GM19324 (cell line): ENCODE results near the gene ALDH18A1.

Experiments
- ATAC-seq: cut with Tn5 transposase; IDR thresholded peaks from one replicate; pipeline ENCODE4 v1.9.1; 2021; ENCODE audit warnings: mild to moderate bottlenecking, moderate library complexity; ENCODE audit not compliant: unreplicated experiment, low FRiP score

Gene ALDH18A1

DNA sequence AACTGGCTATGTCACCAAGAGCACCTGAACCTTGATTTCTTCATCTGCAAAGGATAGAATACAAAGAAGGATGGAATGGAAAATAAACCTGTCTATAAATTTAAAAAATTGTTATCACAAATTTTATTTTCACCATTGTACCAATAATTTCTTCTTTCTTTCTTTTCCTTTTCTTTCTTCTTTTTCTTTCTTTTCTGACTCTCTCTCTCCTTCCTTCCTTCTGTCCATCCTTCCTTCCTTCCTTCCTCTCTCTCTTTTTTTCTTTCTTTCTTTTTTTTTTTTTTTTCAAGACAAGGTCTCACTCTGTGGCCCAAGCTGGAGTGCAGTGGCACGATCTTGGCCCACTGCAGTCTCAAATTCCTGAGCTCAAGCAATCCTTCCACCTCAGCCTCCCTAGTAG, 58.7 kb downstream of the ALDH18A1 start:
- ATAC-seq, result no peak

GRCh38 chr10:95588025-95588424, 68.5 kb downstream of the ALDH18A1 start:
- ATAC-seq, result no peak

GRCh38 chr10:95579835-95580535, 76.5 kb downstream of the ALDH18A1 start:
- ATAC-seq, result no peak

- ATAC-seq, result no peak
Measured at GRCh38 chr10:95579292-95579691, 77.2 kb downstream of the ALDH18A1 start.

DNA sequence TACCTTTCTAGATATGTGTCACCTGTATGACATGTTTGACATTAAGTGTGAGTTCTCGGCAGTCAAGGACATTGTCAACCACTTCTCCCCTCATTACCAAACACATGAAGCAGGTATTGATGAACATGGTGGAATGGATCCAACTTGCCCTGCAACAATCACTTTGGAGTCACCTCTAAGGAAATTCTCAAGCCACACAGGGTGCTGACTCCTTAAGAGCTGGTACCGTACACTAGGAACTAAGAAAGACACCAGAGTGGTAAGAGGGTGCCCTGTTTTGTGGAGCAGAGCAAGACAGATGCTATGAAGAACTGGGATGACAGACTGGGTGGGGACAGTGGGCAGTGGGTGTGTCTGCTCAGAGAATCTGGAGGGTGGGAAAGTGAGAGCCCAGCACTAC, 77.9 kb downstream of the ALDH18A1 start:
- no peak for ATAC-seq

- no peak for ATAC-seq
Measured at GRCh38 chr10:95574649-95575365, 81.7 kb downstream of the ALDH18A1 start.

DNA sequence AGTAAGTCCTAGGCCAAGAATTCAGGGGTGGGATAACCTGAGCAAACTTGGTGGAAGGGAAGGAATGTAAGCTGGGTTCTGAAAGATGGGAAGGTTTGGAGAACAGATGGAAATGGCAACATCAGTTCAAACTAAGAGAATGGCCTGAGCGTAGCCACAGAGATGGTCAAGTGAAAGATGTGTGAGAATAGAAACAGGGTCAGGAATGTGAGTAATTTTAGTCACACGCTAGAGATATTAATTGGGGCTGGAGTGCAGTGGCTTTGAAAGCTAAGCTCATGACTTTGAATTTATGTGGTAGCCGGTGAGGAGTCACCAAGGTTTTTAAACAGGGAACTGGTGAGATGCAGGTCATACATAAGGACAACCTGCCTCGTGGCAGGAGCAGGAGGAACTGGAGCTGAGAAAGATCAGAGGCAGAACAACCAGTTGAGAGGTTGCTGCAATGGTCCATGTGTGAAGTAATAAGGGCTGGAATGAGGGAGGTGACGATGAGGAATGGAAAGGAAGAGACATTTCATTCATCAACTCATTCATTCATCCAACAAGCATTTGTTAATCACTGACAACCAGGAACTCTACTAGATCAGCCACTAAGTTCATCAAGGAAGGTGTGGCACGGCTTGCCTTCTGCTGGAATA, 82.4 kb downstream of the ALDH18A1 start:
- ATAC-seq, result no peak

- no peak for ATAC-seq
Measured at GRCh38 chr10:95573527-95573926, 83.0 kb downstream of the ALDH18A1 start.

- ATAC-seq, result no peak
Measured at GRCh38 chr10:95572131-95572820, 84.2 kb downstream of the ALDH18A1 start.

GRCh38 chr10:95571390-95571789, 85.1 kb downstream of the ALDH18A1 start:
- ATAC-seq, result no peak

- no peak for ATAC-seq
Measured at GRCh38 chr10:95569368-95569767, 87.1 kb downstream of the ALDH18A1 start.

GRCh38 chr10:95567903-95568630, 88.4 kb downstream of the ALDH18A1 start:
- no peak for ATAC-seq

GRCh38 chr10:95566136-95566535, 90.4 kb downstream of the ALDH18A1 start:
- no peak for ATAC-seq

GRCh38 chr10:95565336-95565735, 91.2 kb downstream of the ALDH18A1 start:
- ATAC-seq, result no peak

GRCh38 chr10:95564291-95564690, 92.2 kb downstream of the ALDH18A1 start:
- no peak for ATAC-seq

DNA sequence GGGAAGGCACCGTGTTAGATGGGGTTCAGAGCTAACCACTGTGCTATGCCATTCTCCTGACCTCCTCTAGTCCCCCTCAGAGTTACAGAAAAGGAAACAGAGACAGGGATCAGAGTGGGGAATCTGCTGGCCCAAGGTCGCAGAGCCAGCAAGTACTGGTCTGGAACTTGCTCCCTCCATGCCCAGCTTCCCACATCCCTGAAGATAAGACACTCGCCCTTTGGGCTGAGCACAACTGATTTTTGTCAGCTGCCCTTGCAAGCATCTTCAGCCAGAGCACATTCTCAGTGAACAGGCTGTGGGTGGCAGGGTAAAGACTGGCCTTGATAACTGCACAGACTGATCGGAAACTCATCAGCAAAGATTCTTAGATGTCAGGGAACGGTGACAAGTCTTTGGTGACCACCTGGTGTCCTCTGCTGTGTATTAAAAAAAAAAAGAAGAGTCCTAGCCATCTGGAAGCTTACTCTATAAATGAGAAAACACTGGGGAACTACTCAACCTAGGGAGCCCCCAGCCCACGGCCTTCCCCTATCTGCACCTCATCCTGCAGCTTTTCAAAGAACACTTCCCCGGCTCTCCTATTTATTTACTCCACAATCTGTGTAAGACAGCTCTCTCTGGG, 94.1 kb downstream of the ALDH18A1 start:
- ATAC-seq, result no peak

- no peak for ATAC-seq
Measured at GRCh38 chr10:95561864-95562177, 94.7 kb downstream of the ALDH18A1 start.

DNA sequence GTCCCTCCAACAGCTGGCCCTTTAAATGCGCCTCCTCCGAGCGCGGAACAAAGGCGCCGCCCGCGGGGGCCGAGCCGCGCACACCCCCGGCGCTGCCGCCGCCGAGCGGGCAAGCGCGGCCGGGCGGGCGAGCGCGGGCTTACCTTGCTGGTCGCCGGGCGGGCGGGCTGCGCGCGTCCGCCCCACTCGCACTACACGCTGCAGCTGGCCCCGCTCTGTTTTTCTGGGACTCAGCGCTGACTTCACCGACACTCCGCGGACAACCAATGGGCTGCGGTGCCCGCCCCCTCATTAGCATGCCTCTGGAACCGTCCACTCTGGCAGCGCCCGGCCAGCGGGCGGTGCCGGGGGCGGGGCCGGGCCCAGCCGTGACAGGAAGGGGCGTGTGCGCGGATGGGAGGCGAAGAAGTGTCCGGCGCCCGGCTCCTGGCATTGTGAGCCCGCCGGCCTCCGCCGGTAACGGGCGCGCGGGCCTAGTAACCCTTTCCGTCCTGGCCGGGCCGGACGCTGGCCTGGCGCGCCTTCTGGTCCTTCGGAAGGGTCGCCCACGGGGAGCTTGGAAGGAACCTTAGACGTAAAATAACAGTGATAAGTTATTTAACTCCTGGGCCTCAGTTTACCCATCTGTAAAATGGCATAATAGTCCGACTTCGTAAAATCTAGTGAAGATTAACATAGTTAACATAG, 95.2 kb downstream of the ALDH18A1 start, which contains the start of gene SORBS1:
SORBS1 (minus strand) TSS at position 195 of the 687 bp plus-strand sequence. CDS start 120,236 bp downstream, outside the sequence.
- ATAC-seq, result peak; percentile 98
